GM12873 (cell line): ENCODE measurements around the gene DYNLL1.

Experiments used
- CTCF ChIP-seq: IDR thresholded peaks from 2 replicates; pipeline ENCODE4 v1.5.1; 2012; ENCODE audit warnings: low read depth, mild to moderate bottlenecking, moderate library complexity, low read length, control low read depth; ENCODE audit not compliant: insufficient read depth; ENCODE audit errors: missing control alignments

Gene DYNLL1

GRCh38 chr12:120490833-120491512 is 4.9 kb upstream of the DYNLL1 start:
- no peak for TF ChIP-seq CTCF

- TF ChIP-seq CTCF: no peak
These were observed 655 bp upstream of the DYNLL1 start for GRCh38 chr12:120495186-120495730.

GRCh38 chr12:120496413-120497340 is 764 bp downstream of the DYNLL1 start:
- peak; percentile 24 for TF ChIP-seq CTCF

GRCh38 chr12:120497524-120498150 is 1.7 kb downstream of the DYNLL1 start:
- TF ChIP-seq CTCF: no peak

- TF ChIP-seq CTCF: no peak
These were observed 3.1 kb downstream of the DYNLL1 start for GRCh38 chr12:120498870-120499515.

GRCh38 chr12:120500581-120500980 is 4.7 kb downstream of the DYNLL1 start:
- TF ChIP-seq CTCF: no peak

GRCh38 chr12:120504587-120504986 is 8.7 kb downstream of the DYNLL1 start:
- TF ChIP-seq CTCF: no peak
